Psoas muscle (tissue), 8 donors: ENCODE measurements around the gene ZNF101. TPM values are rescaled to one million over a fixed set of nuclear protein-coding genes. Genes with fewer than 3 reads are reported as not detected.

Experiments used
- ATAC-seq, 4 donors: fragments of 200-7000 bp; cut with Tn5 transposase; one replicate each; pipeline ENCODE4 v1.9.1; 2020; ENCODE audit warnings: moderate library complexity in 3 of 4, mild to moderate bottlenecking in 2 of 4
- DNase-seq, 2 donors: peaks; one replicate each; pipeline ENCODE4 v3.0.0-alpha.2; 2020
- H3K27ac ChIP-seq: fragments of 200-600 bp; one replicate; pipeline ENCODE4 v1.8.0; 2022
- H3K27me3 ChIP-seq, 3 donors: fragments of 200-600 bp in 1 of 3; one replicate each; pipeline versions ENCODE4 v1.6.1 to v1.8.0; 2013 to 2022; ENCODE audit warnings: low read length in 2 of 3, mild to moderate bottlenecking in 2 of 3, moderate library complexity in 1 of 3; ENCODE audit not compliant: insufficient read depth in 3 of 3
- H3K36me3 ChIP-seq, 2 donors: fragments of 200-600 bp in 1 of 2; one replicate each; pipeline versions ENCODE4 v1.6.1 to v1.8.0; 2013 to 2022; ENCODE audit warnings: low read depth in 1 of 2, mild to moderate bottlenecking in 1 of 2, moderate library complexity in 1 of 2; ENCODE audit not compliant: insufficient read depth in 1 of 2
- H3K4me1 ChIP-seq: fragments of 200-600 bp; one replicate; pipeline ENCODE4 v1.8.0; 2022
- H3K4me3 ChIP-seq: fragments of 200-600 bp; one replicate; pipeline ENCODE4 v1.8.0; 2022; ENCODE audit warnings: mild to moderate bottlenecking
- H3K9me3 ChIP-seq: fragments of 200-600 bp; one replicate; pipeline ENCODE4 v1.8.0; 2022
- CTCF ChIP-seq: fragments of 200-600 bp; IDR thresholded peaks from one replicate; pipeline ENCODE4 v1.8.0; 2022; ENCODE audit warnings: antibody characterized with exemption
- WGBS, 3 donors: extraction: QIAGEN DNeasy Blood & Tissue Kit; methylation state at CpG; one replicate each; pipeline versions ENCODE4 v1.1.6 to v1.1.7; 2013; 5-methylcytosine and 5-hydroxymethylcytosine counted together
- intact Hi-C, 2 donors: fragments of 100-400 bp; cut with DNase I; formaldehyde crosslinking; loops; one replicate each; pipeline versions ENCODE4 v1.11.0 to v1.14.2; 2022
- polyA plus RNA-seq, 3 donors: library from polyadenylated mRNA; stranded (reverse); fragments of 200-250 nt; gene quantifications; one replicate each; pipeline ENCODE4 v1.2.3, GENCODE V29; 2013
- total RNA-seq, 4 donors: library from RNA; stranded (reverse); fragmentation: NEBNext Ultra II Directional in 2 of 4; extraction: Animal tissue kit (Norgen Biotek cat#: 25700) in 2 of 4; gene quantifications; one replicate each; pipeline versions ENCODE4 v1.2.1 to v1.2.4, GENCODE V29; 2021 to 2023
- donor health status: healthy with polysubstance abuse.
- donor health status: DM: no; HTN: no; CAD: no; lungs with moderate emphysema.
- donor health status: Bipolar disorder and iron deficiency.
- donor health status: healthy.
- donor health status: DM: yes; HTN: yes; CAD: no.
- donor health status: DM: no; HTN: no; CAD: no.
- donor health status: DM: no; HTN: no; CAD: no.
- donor health status: DM: yes; HTN: yes; CAD: no.

ZNF101 gene
- total and polyA plus RNA-seq, 7 donors = 1.5 to 3.8 (median 2.1) TPM

- Histone ChIP-seq H3K9me3 (no peaks in the 10 kb centered on the region), H3K27me3 (no peaks in the 10 kb centered on the region), H3K4me1 (no peaks in the 10 kb centered on the region), H3K4me3 (no peak overlapping the region), H3K27ac (no peak overlapping the region), H3K36me3 (no peaks in the 10 kb centered on the region)
- ATAC-seq (no peak), DNase-seq (no peak)
- 63 to 71% (median 69%) methylated on average over 25 to 27 of the region's 27 CpGs for whole genome bisulfite sequencing, 3 donors
- intact Hi-C loops = no loop called here
- no peak for TF ChIP-seq CTCF
Measured at GRCh38 chr19:19637186-19637522, 31.5 kb upstream of the ZNF101 start.

GRCh38 chr19:19637523-19638251 lies 31.0 kb upstream of the ZNF101 start:
- WGBS, 3 donors = 63 to 67% (median 66%) methylated on average over 48 to 53 of the region's 53 CpGs
- Histone ChIP-seq H3K36me3 (no peaks in the 10 kb centered on the region), H3K27me3 (no peaks in the 10 kb centered on the region), H3K4me1 (no peaks in the 10 kb centered on the region), H3K27ac (no peak overlapping the region), H3K4me3 (no peak overlapping the region), H3K9me3 (no peaks in the 10 kb centered on the region)
- DNase-seq = no peak
- intact Hi-C loops = no loop called here
- no peak for TF ChIP-seq CTCF
- ATAC-seq = no peak

DNA sequence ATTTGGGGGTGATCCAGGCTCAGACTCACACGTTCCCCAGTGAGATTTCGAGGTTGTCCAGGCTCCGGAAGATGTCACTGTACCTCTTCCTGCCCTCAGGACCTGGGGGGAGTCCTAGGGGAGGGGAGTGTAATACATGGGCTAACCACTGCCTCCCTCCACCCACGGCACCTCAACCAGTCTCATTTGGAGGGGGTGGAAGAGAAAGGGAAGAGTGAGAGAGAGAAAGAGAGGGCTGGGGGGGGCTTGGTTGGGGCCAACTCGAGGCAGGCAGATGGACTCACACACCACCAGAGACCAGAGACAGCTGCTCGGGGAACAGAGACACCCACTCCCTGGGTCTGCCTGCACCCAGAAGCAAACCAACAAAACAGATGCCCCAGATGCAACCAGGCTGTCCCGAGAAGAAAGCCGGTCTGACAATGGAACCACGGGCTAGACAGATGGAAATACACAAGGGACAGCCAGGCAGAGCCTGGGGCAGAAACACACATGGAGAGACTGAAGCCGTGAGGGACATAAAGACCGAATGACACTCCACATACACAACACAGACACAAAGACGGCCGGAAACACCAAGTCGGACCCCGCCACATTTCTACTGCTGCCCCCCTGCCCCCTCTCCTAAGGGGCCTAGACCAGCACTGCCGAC lies 26.0 kb upstream of the ZNF101 start:
- H3K4me1 ChIP-seq = no peaks in the 10 kb centered on the region
- peaks cover 6 to 36% of the 10 kb centered on the region in 2 donors for H3K36me3 ChIP-seq
- WGBS, 3 donors = 21 to 39% (median 37%) methylated on average over 15 to 16 of the region's 16 CpGs
- TF ChIP-seq CTCF = no peak
- H3K27ac ChIP-seq = no peak overlapping the region
- ATAC-seq = peak in 1 of 4 donors; percentile 12
- no peak for DNase-seq
- peak overlapping the region; percentile 76 for H3K4me3 ChIP-seq
- intact Hi-C loops = loop anchor here in 1 of 2 donors (2.0 kb wide), 1 partner anchor 110 kb away; no protein-coding TSS in a partner anchor
- H3K9me3 ChIP-seq = no peaks in the 10 kb centered on the region
- H3K27me3 ChIP-seq = peaks cover 0 to 2% (median 0%) of the 10 kb centered on the region in 3 donors

DNA sequence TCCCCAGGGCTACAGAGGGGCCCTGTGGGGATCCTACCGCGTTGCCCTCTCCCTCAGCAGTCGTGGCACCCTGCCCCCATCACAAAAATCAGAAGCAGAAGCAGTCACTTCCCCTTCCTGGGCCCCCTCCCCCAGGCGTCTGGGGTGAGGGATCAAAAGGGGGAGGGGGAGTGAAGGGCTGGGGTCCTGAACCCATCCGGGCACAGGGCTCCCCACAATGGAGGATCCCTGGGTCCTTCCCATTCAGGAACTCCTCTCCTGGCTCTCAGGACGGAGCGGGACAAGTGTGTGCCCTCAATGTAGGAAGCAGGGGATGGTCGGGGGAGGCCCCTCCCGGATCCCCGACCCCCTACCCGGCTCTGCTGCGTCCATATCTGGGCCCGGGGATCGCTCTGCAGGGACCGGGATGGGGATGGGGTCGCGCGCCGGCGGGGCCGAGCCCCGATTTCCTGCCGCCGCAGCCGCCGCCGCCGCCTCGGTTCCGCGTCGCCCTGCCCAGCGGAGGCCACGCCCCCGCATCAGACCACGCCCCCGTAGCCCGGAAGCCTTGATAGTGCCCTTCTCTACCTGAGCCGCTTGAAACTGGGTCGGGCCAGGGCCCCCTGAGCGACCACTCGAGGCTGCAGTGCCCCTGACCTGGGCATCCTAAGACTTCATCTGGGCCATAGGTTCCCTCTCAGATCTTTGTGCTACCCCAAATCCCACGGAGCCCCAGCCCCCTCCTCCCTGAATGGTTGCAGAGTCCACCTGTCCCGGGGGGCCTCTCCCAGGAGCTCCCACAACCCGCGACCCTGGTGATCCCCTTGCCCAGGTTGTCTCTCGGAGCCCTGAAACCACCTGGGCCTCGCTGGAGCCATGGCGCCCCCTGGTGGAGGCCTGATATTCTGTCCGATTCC lies 25.2 kb upstream of the ZNF101 start, which contains the start of gene GMIP:
TSS of gene GMIP (minus strand) at position 500 of the 896 bp plus-strand sequence. CDS start at position 372, 128 bp downstream.
- no peak within 1 kb of the TSS for H3K27ac ChIP-seq
- DNase-seq (peak; percentile 72 to 82), ATAC-seq (peak; percentile 65 to 83 (median 73))
- no peaks in the 10 kb centered on the region for H3K9me3 ChIP-seq
- peaks cover 0 to 2% (median 0%) of the 10 kb centered on the region in 3 donors for H3K27me3 ChIP-seq
- intact Hi-C loops = loop anchor here in 1 of 2 donors (2.0 kb wide), 1 partner anchor 111 kb away; no protein-coding TSS in a partner anchor
- WGBS, 3 donors = 1 to 2% (median 1%) methylated on average over 25 to 50 of the region's 50 CpGs
- peak within 1 kb of the TSS; percentile 76 for H3K4me3 ChIP-seq
- peak; percentile 79 for TF ChIP-seq CTCF
- H3K36me3 ChIP-seq = peaks cover 6 to 44% of the 10 kb centered on the region in 2 donors
- H3K4me1 ChIP-seq = no peaks in the 10 kb centered on the region
